Central memory CD8-positive, alpha-beta T cell (primary cell): ENCODE data around the gene USP12.
"Not testable (repeated sequence)": the region's sequence is repeated elsewhere in the genome, so short reads cannot be mapped to it uniquely, and the experiment has no call there.

Source experiments
- ATAC-seq: fragments of 150-1000 bp; cut with Tn5 transposase; replicated peaks from 2 replicates; pipeline ENCODE4 v1.10.0; 2022; ENCODE audit warnings: mild to moderate bottlenecking, moderate FRiP score, moderate number of reproducible peaks; ENCODE audit not compliant: poor library complexity, severe bottlenecking; ENCODE audit errors: extremely low read depth
- DNase-seq, 2 donors: peaks; one replicate each; pipeline ENCODE4 v3.0.0; 2021; ENCODE audit warnings: low spot score in 2 of 2
- H3K27ac Mint-ChIP-seq: one replicate; pipeline ENCODE4 v1.8.0; 2022; ENCODE audit warnings: low read depth, mild to moderate bottlenecking, moderate library complexity, mixed read lengths
- H3K27me3 Mint-ChIP-seq: one replicate; pipeline ENCODE4 v1.8.0; 2022; ENCODE audit warnings: mixed read lengths
- H3K36me3 Mint-ChIP-seq: one replicate; pipeline ENCODE4 v1.8.0; 2022; ENCODE audit warnings: mild to moderate bottlenecking, moderate library complexity, mixed read lengths; ENCODE audit not compliant: insufficient read depth
- H3K4me1 Mint-ChIP-seq: one replicate; pipeline ENCODE4 v1.8.0; 2022; ENCODE audit warnings: mixed read lengths
- H3K4me3 Mint-ChIP-seq: one replicate; pipeline ENCODE4 v1.8.0; 2022; ENCODE audit warnings: mild to moderate bottlenecking, moderate library complexity, mixed read lengths
- H3K9me3 Mint-ChIP-seq: one replicate; pipeline ENCODE4 v1.8.0; 2022; ENCODE audit warnings: mixed read lengths

Gene USP12

DNA sequence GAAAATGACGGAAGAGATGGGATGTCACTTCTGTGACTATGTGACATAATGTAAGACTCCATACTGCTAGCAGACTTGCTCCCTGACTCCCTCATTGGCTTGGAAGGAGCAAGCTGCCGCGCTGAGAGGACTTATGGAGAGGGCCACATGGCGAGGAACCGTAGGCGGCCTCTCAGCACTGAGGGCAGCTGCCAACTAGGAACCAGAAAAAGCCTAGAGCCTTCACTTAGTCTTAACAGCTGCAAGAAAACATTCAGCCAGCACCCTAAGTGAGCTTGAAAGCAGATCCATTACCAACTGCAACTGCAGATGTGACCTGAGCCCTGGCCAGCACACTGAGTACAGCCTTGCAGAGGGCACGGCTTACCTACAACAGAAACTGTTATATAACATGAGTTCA lies 33.9 kb downstream of the USP12 start:
- Mint-ChIP-seq H3K27me3 (no peaks in the 10 kb centered on the region), H3K27ac (no peak overlapping the region), H3K36me3 (peaks cover 5% of the 10 kb centered on the region), H3K4me1 (peaks cover 27% of the 10 kb centered on the region), H3K4me3 (no peak overlapping the region), H3K9me3 (no peaks in the 10 kb centered on the region)
- no peak for DNase-seq
- ATAC-seq: no peak

DNA sequence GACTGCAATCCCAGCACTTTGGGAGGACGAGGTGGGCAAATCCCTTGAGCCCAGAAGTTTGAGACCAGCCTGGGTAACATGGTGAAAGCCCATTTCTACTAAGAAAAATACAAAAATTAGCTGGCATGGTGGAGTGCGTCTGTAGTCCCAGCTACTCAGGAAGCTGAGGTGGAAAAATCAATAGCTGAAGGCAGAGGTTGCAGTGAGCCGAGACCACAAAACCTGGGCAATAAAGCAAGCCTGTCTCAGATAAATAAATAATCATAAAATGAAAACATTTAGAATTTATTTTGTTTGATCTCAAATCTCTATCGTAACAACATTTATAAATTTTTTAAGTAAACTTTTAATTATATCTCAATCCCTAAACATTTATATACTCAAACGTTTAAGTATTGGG lies 36.6 kb downstream of the USP12 start:
- DNase-seq: no peak
- peaks cover 43% of the 10 kb centered on the region for H3K4me1 Mint-ChIP-seq
- H3K9me3 Mint-ChIP-seq: no peaks in the 10 kb centered on the region
- no peak for ATAC-seq
- H3K27me3 Mint-ChIP-seq: no peaks in the 10 kb centered on the region
- H3K36me3 Mint-ChIP-seq: peaks cover 5% of the 10 kb centered on the region
- no peak overlapping the region for H3K4me3 Mint-ChIP-seq
- H3K27ac Mint-ChIP-seq: no peak overlapping the region

DNA sequence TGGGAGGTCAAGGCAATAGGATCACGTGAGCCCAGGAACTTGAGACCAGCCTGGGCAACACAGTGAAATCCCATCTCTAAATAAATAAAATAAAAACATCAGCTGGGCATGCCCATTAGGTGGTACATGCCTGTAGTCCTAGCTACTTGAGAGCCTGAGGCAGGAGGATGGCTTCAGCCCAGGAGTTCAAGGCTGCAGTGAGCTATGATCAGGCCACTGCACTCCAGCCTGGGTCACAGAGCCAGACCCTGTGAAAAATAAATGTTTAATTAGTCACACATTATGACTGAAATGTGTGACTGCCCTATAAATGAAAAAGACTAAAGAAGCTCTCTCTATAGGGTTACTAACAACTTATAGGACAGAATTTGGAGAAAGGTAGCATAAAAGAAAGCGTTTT lies 37.7 kb downstream of the USP12 start:
- Mint-ChIP-seq H3K4me3 (no peak overlapping the region), H3K9me3 (no peaks in the 10 kb centered on the region), H3K27me3 (no peaks in the 10 kb centered on the region), H3K36me3 (peaks cover 5% of the 10 kb centered on the region), H3K27ac (no peak overlapping the region), H3K4me1 (peaks cover 48% of the 10 kb centered on the region)
- ATAC-seq (no peak), DNase-seq (no peak)

DNA sequence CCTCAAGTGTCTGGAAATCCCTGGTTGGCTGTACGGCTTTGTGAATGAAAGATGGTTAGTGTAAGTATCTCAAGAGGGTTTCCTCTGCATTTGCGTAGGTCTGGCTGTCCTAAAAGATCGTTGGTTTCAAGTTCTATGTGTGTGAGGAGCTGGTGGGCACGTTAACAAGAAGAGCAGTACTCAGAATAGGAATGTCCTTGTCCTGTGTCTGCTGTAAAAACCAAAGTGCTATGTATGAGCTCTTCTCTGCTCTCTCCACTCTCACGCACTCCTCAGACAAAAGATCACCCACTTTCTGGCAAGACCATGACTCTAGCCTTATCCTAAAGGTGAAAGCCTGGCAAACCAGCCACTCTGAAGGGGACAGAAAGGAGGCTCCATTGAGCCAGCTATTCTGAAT lies 39.1 kb downstream of the USP12 start:
- no peak for ATAC-seq
- peaks cover 52% of the 10 kb centered on the region for H3K4me1 Mint-ChIP-seq
- peak overlapping the region; percentile 89 for H3K27ac Mint-ChIP-seq
- H3K27me3 Mint-ChIP-seq: no peaks in the 10 kb centered on the region
- no peak for DNase-seq
- H3K4me3 Mint-ChIP-seq: peak overlapping the region; percentile 50
- peaks cover 5% of the 10 kb centered on the region for H3K36me3 Mint-ChIP-seq
- H3K9me3 Mint-ChIP-seq: no peaks in the 10 kb centered on the region

DNA sequence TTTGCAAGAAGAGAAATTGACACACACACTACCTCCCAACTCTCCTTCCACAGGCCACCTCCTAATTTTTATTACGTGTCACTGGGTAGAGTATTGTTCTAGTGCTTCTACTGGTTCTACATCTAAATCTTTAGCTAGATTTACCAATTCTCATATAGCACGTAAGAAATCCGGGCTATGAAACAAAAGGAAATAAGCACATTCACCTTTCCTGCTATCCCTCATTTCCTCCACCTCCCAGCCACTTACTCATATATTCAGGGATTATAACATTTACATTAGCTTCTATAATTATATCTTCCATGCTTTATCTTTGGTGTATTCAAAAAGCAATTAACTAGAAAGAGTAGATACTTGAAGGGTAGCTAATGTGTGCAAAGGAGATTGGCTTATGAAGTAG lies 39.7 kb downstream of the USP12 start:
- Mint-ChIP-seq H3K27me3 (no peaks in the 10 kb centered on the region), H3K27ac (peak overlapping the region; percentile 89), H3K4me3 (peak overlapping the region; percentile 50), H3K9me3 (no peaks in the 10 kb centered on the region), H3K36me3 (peaks cover 5% of the 10 kb centered on the region), H3K4me1 (peaks cover 57% of the 10 kb centered on the region)
- DNase-seq: no peak
- ATAC-seq: no peak

DNA sequence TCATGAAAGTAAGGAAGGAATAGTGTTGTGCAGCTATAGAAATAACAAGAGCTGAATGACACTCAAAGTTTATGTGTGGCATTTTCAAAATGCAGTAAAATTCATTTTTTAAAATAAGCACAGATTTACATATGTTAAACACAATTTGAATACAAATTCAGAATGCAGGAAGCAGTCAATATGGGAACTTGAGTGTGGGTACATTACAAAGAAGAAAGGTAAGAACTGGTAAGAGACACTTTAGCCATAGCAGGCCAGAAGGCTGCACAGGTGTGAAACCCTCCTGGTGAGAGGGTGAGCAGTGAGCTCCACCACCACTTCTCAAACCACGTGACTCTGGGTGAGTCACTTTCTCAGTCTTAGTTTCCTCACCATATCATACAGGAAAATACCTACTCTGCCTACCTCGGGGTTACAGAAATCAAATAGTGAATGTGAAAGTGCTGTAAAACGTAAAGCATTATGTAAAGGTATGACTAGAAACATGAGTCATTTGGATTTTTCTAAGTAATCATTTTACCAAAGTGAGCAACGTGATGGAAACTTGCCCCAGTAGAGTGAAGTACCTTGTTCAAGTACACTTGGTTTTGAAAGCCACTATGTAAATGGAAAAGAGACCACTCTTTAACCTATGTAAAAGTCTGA lies 40.5 kb downstream of the USP12 start:
- Mint-ChIP-seq H3K4me3 (peak overlapping the region; percentile 42), H3K27me3 (no peaks in the 10 kb centered on the region), H3K27ac (peak overlapping the region; percentile 89), H3K4me1 (peaks cover 64% of the 10 kb centered on the region), H3K9me3 (no peaks in the 10 kb centered on the region), H3K36me3 (peaks cover 5% of the 10 kb centered on the region)
- ATAC-seq: peak; percentile 95
- DNase-seq: peak in 1 of 2 donors; percentile 54

DNA sequence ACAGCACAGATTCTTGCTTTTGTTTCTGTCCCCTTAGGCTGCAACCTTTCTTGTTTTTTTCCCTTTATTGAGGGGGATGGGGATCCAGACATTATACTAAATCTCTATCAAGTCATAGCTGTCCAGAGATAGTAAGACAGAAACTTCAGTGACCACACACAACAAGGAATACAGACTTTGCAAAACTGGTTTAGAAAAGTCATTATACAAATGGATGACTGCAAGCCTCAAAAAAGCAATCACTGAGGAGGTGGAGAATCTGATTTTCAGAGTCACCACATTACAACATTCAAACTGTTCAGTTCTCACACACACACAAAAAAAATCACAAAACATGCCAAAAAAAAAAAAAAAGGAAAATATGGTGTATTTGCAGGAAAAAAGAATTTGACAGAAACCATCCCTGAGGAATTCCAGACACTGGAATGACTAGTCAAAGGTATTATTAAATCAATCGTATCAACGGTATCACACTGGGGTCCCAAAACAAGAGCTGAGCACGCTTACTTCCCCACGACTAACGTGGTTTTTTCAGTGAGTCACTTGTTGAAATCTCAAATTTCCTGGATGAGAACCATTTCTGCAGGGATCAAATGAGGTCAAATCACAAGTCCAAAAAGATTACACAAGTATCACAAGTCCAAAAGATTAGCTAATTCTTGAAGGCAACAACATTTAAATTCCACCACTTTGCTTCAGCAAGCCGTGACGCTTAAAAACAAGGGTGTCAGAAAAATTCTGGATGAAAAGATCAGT lies 41.2 kb downstream of the USP12 start:
- ATAC-seq (no peak), DNase-seq (no peak)
- H3K27me3 Mint-ChIP-seq: no peaks in the 10 kb centered on the region
- peak overlapping the region; percentile 11 for H3K4me3 Mint-ChIP-seq
- peak overlapping the region; percentile 89 for H3K27ac Mint-ChIP-seq
- H3K4me1 Mint-ChIP-seq: peaks cover 66% of the 10 kb centered on the region
- peaks cover 5% of the 10 kb centered on the region for H3K36me3 Mint-ChIP-seq
- H3K9me3 Mint-ChIP-seq: no peaks in the 10 kb centered on the region

DNA sequence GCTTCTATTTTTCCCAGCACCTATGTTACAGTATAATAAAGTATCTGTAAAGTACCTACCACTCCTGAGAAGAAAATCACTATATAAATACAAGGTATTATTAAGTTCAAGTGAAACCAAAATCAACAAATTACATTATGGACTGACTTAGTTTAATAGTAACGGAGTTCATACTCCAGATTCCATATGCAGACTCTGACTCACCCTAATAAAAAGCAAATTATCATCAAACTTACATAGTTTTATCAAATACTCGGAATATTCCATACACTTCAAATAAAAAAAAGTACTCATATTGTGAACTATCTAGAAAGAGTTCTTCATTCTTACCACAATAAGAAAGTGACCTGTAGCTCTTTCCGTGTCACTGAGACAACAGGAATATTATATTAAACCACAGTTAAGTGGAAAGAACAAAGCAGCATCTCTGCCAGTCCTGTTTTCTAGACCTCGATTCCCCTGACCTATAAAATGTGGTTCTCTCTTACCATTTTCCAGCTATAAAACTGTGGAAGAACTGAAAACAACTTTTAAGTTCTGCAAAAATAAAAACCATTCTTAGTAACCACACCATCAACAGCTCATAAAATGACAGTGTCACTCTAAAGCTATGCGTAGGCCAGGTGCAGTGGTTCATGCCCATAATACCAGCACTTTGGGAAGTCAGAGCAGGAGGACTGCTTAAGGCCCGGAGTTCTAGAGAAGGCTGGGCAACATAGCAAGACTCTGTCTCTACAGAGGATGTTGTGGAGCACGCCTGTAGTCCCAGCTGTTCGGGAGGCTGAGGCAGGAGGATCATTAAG lies 42.6 kb downstream of the USP12 start:
- Mint-ChIP-seq H3K27ac (no peak overlapping the region), H3K9me3 (no peaks in the 10 kb centered on the region), H3K4me3 (no peak overlapping the region), H3K27me3 (no peaks in the 10 kb centered on the region), H3K36me3 (peaks cover 5% of the 10 kb centered on the region), H3K4me1 (peaks cover 69% of the 10 kb centered on the region)
- no peak for ATAC-seq
- DNase-seq: no peak

DNA sequence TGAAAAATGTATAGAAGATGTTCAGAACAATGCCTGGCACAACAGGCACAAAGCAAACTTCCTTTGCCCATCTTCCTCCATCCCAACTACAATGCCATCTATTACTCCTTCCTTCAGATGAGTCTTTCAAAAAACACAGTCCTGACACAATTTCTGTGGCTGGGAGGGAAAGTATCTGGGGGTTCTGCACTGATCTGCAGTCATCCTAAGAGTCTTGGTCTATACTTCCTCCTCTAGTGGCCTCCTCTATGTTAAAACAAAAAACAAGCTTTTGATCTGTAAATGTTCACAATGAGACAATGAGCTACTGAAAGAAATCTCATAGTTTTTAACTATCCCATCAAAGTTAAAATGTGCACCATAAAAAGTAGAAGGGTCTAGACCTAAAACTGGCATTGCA lies 44.8 kb downstream of the USP12 start:
- ATAC-seq: no peak
- Mint-ChIP-seq H3K27ac (peak overlapping the region; percentile 25), H3K9me3 (peaks cover 5% of the 10 kb centered on the region), H3K4me1 (peaks cover 61% of the 10 kb centered on the region), H3K4me3 (no peak overlapping the region), H3K27me3 (no peaks in the 10 kb centered on the region), H3K36me3 (peaks cover 8% of the 10 kb centered on the region)
- no peak for DNase-seq

DNA sequence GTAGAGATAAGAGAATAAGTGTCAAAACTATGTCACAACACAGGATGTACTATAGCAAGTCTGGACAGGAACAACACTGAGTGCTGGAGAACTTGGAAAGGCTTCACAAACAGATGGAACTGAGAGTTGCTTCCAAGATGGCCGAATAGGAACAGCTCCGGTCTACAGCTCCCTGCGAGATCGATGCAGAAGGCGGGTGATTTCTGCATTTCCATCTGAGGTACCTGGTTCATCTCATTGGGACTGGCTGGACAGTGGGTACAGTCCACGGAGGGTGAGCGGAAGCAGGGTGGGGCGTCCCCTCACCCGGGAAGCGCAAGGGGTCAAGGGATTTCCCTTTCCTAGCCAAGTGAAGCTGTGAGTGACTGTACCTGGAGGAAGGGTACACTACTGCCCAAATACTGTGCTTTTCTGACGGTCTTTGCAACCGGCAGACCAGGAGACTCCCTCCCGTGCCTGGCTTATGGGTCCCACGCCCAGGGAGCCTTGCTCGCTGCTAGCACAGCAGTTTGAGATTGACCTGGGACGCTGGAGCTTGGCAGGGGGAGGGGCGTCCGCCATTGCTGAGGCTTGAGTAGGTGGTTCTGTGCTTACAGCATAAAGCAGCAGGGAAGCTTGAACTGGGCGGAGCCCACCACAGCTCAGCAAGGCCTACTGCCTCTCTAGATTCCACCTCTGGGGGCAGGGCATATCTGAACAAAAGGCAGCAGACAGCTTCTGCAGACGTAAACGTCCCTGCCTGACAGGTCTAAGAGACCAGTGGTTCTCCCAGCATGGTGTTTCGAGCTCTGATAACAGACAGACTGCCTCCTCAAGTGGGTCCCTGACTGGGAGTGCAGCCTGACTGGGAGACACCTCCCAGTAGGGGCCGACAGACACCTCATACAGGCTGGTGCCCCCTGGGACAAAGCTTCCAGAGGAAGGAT lies 46.0 kb downstream of the USP12 start:
- no peak overlapping the region for H3K27ac Mint-ChIP-seq
- ATAC-seq (no peak), DNase-seq (no peak)
- peaks cover 58% of the 10 kb centered on the region for H3K4me1 Mint-ChIP-seq
- H3K9me3 Mint-ChIP-seq: peaks cover 5% of the 10 kb centered on the region
- peaks cover 8% of the 10 kb centered on the region for H3K36me3 Mint-ChIP-seq
- H3K27me3 Mint-ChIP-seq: no peaks in the 10 kb centered on the region
- H3K4me3 Mint-ChIP-seq: no peak overlapping the region

DNA sequence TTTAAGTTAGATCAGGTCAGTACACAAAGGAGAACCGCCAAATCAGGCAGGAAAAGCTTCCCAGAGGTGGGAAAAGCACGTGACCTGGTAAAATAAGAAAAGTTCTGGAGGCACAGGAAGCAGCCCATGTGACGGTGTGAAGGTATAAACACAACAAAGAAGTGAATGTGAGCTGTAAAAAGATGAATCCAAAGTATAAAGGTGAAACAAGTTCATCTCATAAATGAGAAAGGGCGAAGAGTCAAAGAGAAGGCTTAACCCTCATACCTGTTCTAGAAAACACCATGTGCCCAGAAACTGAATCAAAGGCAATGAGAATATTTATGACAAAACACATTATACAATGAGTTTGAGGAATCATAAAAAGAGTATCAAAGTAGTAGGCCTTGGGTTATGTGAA lies 47.0 kb downstream of the USP12 start:
- ATAC-seq: no peak
- H3K27ac Mint-ChIP-seq: no peak overlapping the region
- H3K9me3 Mint-ChIP-seq: peaks cover 5% of the 10 kb centered on the region
- peaks cover 59% of the 10 kb centered on the region for H3K4me1 Mint-ChIP-seq
- H3K36me3 Mint-ChIP-seq: peaks cover 7% of the 10 kb centered on the region
- no peak for DNase-seq
- H3K27me3 Mint-ChIP-seq: no peaks in the 10 kb centered on the region
- H3K4me3 Mint-ChIP-seq: no peak overlapping the region

DNA sequence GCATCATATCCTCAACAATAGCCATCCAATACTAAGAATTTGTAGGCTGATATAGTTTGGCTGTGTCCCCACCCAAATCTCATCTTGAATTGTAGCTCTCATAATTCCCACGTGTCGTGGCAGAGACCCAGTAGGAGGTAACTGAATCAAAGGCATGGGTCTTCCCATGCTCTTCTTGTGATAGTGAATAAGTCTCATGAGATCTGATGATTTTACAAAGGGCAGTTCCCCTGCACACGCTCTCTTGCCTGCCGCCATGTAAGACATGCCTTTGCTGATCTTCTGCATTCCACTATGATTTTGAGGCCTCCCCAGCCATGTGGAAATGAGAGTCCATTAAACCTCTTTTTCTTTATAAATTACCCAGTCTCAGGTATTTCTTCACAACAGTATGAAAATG lies 48.2 kb downstream of the USP12 start:
- H3K9me3 Mint-ChIP-seq, H3K36me3 Mint-ChIP-seq, H3K27ac Mint-ChIP-seq: not testable (repeated sequence)

More for the DNA sequence above, 48.2 kb downstream of the USP12 start:
- not testable (repeated sequence) for ATAC-seq, DNase-seq, H3K4me3 Mint-ChIP-seq, H3K27me3 Mint-ChIP-seq
- peaks cover 60% of the 10 kb centered on the region for H3K4me1 Mint-ChIP-seq
